ENCODE data around the gene XXYLT1.

Gene XXYLT1

DNA sequence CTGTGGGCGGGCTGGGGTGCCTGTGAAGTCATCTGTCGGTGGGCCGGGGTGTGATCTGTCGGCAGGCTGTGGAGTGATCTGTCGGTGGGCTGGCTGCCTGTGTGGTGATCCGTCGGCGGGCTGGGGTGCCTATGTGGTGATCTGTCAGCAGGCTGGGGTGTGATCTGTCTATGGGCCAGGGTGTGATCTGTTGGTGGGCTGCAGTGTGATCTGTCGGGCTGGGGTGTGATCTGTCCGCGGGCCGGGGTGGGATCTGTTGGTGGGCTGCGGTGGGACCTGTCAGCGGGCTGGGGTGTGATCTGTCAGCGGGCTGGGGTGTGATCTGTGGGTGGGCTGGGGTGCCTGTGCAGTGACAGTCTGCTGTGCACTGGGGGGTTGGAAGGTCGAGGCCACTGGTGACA, 204.5 kb downstream of the XXYLT1 start:
- Histone ChIP-seq H3K27me3 (replicated peaks; ENCODE audit: control insufficient read depth, insufficient read depth, low read length) (no peaks in the 10 kb centered on the region), H3K4me3 (replicated peaks; ENCODE audit: low read depth, low read length) (no peak overlapping the region), H3K36me3 (ENCODE audit: control insufficient read depth, insufficient read depth, low read length) (peaks cover 4% of the 10 kb centered on the region)
- no peak for TF ChIP-seq CTCF (IDR thresholded peaks at IDR 0.05; ENCODE audit: insufficient read depth, low read length, poor library complexity, severe bottlenecking)
- DNase-seq (ENCODE audit: extremely low read depth, insufficient read length): no peak

- no peak for DNase-seq (ENCODE audit: extremely low read depth, insufficient read length)
- Histone ChIP-seq H3K4me3 (replicated peaks; ENCODE audit: low read depth, low read length) (no peak overlapping the region), H3K36me3 (ENCODE audit: control insufficient read depth, insufficient read depth, low read length) (peaks cover 4% of the 10 kb centered on the region), H3K27me3 (replicated peaks; ENCODE audit: control insufficient read depth, insufficient read depth, low read length) (no peaks in the 10 kb centered on the region)
- no peak for TF ChIP-seq CTCF (IDR thresholded peaks at IDR 0.05; ENCODE audit: insufficient read depth, low read length, poor library complexity, severe bottlenecking)
Measured at GRCh38 chr3:195065864-195066185, 205.1 kb downstream of the XXYLT1 start.

- Histone ChIP-seq H3K4me3 (replicated peaks; ENCODE audit: low read depth, low read length) (no peak overlapping the region), H3K27me3 (replicated peaks; ENCODE audit: control insufficient read depth, insufficient read depth, low read length) (no peaks in the 10 kb centered on the region), H3K36me3 (ENCODE audit: control insufficient read depth, insufficient read depth, low read length) (peaks cover 4% of the 10 kb centered on the region)
- no peak for DNase-seq (ENCODE audit: extremely low read depth, insufficient read length)
- TF ChIP-seq CTCF (IDR thresholded peaks at IDR 0.05; ENCODE audit: insufficient read depth, low read length, poor library complexity, severe bottlenecking): no peak
Measured at GRCh38 chr3:195065142-195065863, 205.7 kb downstream of the XXYLT1 start.

- Histone ChIP-seq H3K36me3 (ENCODE audit: control insufficient read depth, insufficient read depth, low read length) (0 out of 2 replicates have a peak, but pooled peaks cover 2% of the 10 kb centered on the region), H3K4me3 (replicated peaks; ENCODE audit: low read depth, low read length) (no peak overlapping the region), H3K27me3 (replicated peaks; ENCODE audit: control insufficient read depth, insufficient read depth, low read length) (no peaks in the 10 kb centered on the region)
- no peak for TF ChIP-seq CTCF (IDR thresholded peaks at IDR 0.05; ENCODE audit: insufficient read depth, low read length, poor library complexity, severe bottlenecking)
- DNase-seq (ENCODE audit: extremely low read depth, insufficient read length): no peak
Measured at GRCh38 chr3:195064300-195064931, 206.5 kb downstream of the XXYLT1 start.

- no peak for TF ChIP-seq CTCF (IDR thresholded peaks at IDR 0.05; ENCODE audit: insufficient read depth, low read length, poor library complexity, severe bottlenecking)
- no peak for DNase-seq (ENCODE audit: extremely low read depth, insufficient read length)
- no peaks in the 10 kb centered on the region for H3K27me3 ChIP-seq (replicated peaks; ENCODE audit: control insufficient read depth, insufficient read depth, low read length)
- no peaks in the 10 kb centered on the region for H3K36me3 ChIP-seq (ENCODE audit: control insufficient read depth, insufficient read depth, low read length)
- H3K4me3 ChIP-seq (replicated peaks; ENCODE audit: low read depth, low read length): no peak overlapping the region
Measured at GRCh38 chr3:195063581-195064193, 207.3 kb downstream of the XXYLT1 start.
